Bone marrow (tissue), 2 donors: ENCODE results near the gene ELOF1.
"Not testable (repeated sequence)": the region's sequence is repeated elsewhere in the genome, so short reads cannot be mapped to it uniquely, and the experiment has no call there.

Experiments used
- DNase-seq, 2 donors: peaks; one replicate each; lab custom pipeline; 2025; lab: John Stamatoyannopoulos, UW

Gene ELOF1

DNA sequence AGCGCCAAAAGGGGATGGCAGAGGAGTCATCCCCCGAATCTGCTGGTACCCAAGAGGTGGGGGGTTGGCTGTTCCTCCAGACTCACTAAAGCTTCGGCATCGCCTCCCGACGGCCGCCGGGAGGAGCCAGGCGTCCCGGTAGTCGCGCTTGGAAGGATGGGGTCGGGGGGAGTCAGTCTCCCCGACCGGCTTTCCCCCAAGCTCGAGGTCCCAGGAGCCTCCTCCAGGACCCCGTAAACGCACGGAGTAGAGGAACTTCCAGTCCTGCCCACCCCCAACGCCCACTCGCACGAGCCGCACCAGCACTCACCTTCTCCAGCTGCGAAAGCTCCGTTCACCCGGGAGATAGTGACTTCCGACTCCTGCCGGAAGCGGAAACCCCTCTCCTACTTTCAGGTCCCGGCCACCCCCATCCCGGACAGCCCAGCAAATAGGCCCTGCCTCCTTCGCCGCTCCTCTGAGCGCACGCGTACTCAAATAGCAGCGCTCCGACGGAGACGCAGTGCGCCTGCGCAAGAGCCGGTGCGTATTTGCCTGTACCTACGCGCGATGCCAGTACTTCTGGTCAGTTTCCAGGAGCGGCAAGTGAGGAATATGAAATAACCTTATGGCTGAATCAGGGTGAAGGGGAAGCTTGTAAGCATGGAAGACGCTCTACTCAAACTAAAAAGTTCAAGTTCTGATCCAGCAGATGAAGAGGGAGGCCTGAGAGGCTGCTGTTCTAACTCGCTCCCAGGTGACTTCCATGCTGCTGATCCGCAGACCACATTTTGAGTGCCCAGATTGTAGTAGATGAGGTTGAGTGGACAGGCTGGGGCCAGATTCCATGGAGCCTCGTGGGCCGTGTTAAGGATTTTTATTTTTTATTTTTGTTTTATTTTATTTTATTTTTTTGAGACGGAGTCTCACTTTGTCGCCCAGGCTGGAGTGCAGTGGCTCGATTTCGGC is at the start of gene ELOF1:
TSS of gene ELOF1 (minus strand) at position 350 of the 948 bp plus-strand sequence. CDS start 4,883 bp downstream, outside the sequence.
- peak; percentile 81 to 95 for DNase-seq

DNA sequence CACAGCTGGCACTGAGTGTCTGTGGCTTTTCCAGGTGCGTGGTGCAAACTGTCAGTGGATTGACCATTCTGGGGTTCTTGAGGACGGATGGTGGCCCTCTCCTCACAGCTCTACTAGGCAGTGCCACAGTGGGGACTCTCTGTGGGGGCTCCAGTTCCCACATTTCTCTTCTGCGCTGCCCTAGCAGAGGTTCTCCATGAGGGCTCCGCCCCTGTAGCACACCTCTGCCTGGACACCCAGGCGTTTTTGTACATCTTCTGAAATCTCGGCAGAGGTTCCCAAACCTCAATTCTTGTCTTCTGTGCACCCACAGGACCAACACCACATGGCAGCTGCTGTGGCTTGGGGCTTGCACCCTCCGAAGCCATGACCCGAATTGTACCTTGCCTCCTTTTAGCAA is 47.5 kb upstream of the ELOF1 start:
- DNase-seq, result no peak

DNA sequence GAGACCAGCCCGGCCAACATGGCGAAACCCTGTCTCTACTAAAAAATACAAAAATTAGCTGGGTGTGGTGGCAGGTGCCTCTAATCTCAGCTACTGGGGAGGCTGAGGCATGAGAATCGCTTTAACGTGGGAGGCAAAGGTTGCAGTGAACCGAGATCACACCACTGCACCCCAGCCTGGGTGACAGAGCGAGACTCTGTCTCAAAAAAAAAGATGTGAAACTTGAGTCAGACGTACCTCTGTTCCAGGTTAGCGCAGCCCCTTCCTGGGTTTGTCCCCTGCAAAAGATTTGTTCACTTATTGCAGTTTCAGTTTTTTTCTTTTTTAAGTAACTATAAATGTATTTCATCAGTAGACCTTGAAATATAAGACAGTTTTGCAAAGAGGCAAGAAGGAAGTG is 40.7 kb upstream of the ELOF1 start:
- not testable (repeated sequence) for DNase-seq

DNA sequence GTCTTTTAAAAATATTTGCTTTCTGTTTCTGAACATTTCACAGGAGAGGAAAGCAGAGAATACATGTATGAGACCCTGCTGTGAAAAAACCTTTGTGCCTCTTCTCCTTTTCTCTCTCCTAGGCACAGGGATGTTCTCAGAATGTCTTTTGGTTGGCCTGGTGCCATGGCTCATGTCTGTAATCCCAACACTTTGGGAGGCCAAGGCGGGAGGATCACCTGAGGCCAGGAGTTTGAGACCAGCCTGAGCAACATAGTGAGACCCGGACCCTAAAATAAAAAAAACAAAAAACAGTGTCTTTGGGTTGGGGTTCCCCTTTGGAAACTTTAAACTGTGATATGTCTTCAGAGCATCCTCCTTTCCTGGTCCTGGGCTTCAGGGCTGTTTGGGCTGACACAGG is 39.7 kb upstream of the ELOF1 start:
- no peak for DNase-seq

DNA sequence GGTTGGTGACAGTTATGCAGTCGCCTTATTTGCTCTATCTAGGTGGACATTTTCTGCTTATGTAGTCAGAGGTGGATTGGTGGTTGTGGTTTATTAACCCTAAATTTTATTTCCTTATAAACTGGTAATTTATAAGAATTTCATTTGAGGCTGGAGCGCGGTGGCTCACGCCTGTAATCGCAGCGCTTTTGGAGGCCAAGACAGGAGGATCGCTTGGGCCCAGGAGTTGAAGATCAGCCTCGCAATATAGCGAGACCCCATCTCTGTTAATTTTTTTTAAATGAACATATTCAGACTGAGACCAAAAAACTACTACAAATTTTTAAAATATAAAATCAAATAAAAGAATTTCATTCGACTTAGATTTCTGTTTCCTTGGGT is 39.1 kb upstream of the ELOF1 start:
- DNase-seq, result no peak

DNA sequence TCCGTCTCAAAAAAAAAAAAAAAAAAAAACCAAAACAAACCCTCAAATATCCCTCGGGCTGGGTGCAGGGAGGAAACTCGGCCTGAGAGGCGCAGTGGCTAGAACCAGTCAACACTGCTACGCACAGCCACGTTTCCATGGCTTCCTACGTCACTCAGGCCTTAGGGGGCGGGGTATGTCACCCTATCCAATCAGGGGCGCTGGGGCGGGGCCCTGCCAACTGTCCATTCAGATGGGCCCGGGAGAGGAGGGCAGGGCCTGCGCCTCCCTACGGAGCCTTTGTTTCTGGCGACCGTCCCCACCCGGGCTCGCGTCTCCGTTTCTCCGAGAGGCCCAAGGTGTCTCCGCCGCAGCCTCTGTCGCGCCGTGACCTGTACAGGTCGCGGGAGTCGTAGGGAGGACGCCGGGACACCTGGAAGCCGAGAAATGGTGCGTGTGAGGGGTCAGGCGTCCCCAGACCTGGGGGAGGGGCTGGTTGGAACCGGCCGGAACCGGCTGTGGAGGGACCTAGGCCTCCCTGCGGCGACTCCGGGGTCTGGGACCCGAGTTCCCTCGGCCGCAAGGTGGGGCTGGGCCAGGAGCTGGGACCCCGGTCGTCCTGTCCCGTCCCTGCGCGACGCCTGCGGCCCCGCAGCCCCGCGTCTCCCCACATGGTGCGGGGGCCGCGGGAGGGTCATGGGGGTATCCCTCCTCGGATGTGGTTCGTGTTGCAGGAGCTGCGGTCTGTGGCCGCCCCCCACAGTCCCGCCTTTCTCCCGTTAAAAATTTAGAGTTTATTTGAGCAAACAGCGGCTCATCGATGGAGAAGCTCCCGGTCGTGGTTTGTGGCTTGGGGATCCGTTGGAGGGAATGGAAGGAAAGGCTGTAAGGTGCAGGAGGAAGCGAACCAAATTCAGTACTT is 38.4 kb upstream of the ELOF1 start, which contains the start of gene ZNF627:
TSS of gene ZNF627 (plus strand) at position 282 of the 901 bp plus-strand sequence. CDS start at position 427, 145 bp downstream.
- DNase-seq, result peak; percentile 87 to 99

DNA sequence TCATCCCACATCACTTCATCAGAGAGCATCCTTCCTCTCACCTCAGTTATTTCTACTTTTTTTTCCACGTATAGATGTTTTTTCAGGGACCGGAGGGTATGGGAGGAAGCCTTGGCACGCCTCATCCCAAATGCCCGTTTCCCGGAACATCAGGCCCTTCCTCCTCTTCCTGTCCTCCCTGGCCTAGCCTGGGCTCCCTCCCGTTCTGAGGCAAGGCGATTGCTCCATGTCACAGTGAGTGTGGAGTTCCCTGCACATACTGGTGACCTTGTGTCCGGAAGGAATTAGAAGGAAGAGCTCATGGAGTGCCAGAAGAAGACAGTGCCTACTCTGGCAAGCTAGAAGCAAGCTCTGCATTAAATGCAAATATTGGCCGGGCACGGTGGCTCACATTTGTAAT is 37.1 kb upstream of the ELOF1 start:
- DNase-seq, result no peak

DNA sequence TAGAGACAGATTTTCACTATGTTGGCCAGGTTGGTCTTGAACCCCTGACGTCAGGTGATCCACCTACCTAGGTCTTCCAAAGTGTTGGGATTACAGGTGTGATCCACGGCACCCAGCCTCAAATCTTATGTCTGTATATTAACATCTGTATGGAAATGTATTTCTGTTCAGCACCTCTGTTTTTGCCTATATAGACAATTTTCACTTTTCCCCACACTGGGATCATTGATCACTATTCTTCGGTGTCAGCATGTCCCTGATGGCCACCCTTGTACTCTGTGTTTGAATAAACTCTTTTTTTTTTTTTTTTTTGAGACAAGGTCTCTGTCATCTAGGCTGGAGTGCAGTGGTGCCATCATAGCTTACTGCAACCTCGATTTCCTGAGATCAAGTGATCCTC is 35.1 kb upstream of the ELOF1 start:
- DNase-seq, result no peak

DNA sequence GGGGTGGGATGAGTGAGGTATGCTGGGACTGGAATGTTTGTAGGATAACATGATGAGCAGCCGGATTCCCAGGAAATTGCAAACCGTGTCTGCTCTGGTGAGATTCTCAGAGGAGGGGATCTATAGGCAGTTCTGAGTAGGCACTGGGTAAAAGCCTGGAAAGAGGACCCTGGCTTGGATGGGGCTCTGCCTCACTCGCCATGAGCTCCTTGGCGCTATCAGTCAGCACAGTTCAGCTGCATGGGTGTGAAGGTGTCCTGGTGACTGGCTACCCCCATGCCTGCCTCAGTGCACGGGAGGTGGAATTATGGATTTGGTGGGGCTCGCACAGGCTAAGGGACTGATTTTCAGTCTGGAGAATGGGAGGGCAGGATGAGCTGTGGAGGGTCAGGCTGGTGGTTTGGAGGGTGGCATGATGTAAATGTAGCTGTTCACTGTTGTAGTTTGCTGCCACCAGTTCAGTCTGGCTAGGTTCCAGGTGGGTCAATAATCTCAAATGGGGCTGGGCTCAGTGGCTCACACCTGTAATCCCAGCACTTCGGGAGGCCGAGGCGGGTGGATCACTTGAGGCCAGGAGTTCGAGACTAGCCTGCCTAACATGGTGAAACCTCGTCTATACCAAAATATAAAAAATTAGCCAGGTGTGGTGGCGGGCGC is 29.1 kb upstream of the ELOF1 start:
- DNase-seq, result no peak

DNA sequence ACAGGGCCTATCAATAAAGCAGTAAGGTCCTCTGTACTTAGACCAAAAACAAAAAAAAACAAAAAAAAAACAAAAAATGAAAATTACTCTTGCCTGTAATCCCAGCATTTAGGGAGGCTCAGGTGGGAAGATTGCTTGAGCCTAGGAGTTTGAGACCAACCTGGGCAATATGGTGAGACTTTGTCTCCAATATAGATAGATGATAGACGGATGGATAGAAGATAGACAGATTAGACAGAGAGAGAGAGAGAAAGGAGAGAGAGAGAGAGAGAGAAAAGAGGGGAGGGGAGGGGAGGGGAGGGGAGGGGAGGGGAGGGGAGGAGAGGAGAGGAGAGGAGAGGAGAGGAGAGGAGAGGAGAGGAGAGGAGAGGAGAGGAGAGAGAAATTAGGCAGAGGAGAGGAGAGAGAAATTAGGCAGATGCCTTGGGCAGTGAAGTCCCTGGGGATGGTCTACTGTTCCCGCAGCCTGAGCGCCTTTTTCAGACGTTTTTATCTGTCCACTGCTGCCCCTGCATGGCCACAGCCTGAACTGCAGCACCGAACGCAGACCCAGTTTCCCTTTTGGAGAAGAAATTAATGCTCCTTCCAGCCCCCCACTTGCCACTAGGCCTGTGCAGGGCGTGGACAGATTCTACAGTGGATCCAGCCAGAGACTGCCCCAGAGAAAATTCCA is 28.4 kb upstream of the ELOF1 start:
- peak; percentile 51 to 83 for DNase-seq

DNA sequence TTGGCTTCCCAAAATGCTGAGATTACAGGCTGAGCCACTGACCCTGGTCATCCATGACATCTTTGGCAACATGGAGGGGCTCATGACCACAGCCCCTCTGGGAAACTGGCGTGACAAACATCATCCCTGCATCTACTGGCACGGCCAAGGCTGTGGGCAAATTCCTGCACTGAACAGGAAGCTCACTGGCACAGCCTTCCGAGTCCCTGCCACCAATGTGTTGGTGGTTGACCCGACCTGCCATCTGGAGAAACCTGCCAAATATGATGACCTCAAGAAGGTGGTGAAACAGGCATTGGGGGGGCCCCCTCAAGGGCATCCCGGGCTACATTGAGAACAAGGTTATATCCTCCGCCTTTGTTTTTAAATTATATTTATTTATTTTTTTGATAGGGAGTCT is 27.3 kb upstream of the ELOF1 start:
- no peak for DNase-seq

DNA sequence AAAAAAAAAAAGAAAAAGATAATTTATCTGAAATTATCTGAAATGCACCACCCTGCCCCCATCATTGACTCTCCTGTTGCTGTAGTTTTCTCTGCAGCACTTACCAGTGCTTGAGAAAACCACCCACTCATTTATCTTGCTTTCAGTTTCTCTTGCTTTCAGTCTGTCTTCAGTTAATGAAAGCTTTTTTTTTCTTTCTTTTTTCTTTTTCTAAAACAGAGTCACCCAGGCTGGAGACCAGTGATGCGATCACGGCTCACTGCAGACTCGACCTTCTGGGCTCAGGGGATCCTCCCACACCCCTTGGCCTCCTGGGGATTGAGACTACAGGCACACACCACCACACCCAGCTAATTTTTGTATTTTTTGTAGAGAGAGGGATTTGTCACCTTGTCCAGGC is 22.7 kb upstream of the ELOF1 start:
- peak in 1 of 2 donors; percentile 59 for DNase-seq

DNA sequence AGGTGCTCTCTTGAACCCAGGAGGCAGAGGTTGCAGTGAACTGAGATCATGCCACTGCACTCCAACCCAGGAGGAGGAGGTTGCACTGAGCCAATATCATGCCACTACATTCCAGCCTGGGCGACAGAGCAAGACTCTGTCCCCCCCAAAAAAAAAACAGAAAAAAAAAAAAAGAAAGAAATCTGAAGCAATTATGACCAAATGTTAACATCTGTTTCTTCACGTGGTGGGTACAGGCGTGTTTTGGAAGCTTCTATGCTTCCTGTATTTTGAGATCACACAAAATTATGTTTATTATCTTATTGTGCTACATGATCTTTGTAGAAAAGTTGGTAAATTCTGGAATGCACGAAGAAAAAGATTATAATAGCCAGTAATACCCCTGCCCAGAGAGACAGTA is 21.1 kb upstream of the ELOF1 start:
- no peak for DNase-seq

DNA sequence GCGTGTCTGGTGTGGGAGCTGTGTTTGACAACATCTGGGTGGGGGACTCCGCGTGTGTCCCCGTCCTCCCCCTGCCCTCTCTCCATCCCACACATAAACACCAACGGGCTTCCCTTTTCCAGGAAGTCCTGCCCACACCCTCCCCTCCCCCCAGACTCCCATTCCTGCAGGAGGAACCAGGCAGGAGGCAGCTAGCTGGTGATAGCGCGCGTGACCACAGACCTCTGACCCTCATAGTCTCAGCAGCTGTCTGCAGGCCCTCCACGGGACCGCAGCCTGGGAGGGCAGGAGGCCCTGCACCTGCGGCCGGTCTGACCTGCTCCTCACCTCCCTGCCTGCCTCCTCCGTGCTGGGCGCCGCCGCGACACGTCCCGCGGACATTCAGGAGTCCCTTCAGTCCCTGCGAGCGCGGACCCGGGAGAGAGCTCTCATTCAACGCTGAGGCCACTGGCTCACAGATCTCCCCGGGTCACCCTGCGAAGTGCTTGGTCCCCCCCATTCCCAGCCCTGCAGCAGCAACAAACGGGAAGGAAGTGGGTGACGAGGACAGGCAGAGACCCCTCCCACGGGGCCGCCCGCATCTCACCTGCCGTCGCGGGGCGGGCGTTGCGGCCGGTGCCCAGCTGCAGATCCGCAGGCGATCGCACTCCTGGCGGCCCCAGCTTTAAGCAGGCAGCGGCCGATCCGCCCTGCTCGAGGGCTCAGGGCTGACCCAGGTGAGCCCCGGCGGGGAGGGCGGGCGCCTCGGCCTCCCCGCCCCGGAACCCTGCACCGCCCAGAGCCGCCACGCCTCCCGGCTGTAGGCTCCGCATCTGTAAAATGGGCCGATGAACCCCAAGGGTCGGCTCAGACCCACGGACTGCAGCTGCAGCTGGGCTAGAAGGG is 19.5 kb upstream of the ELOF1 start:
- no peak for DNase-seq

DNA sequence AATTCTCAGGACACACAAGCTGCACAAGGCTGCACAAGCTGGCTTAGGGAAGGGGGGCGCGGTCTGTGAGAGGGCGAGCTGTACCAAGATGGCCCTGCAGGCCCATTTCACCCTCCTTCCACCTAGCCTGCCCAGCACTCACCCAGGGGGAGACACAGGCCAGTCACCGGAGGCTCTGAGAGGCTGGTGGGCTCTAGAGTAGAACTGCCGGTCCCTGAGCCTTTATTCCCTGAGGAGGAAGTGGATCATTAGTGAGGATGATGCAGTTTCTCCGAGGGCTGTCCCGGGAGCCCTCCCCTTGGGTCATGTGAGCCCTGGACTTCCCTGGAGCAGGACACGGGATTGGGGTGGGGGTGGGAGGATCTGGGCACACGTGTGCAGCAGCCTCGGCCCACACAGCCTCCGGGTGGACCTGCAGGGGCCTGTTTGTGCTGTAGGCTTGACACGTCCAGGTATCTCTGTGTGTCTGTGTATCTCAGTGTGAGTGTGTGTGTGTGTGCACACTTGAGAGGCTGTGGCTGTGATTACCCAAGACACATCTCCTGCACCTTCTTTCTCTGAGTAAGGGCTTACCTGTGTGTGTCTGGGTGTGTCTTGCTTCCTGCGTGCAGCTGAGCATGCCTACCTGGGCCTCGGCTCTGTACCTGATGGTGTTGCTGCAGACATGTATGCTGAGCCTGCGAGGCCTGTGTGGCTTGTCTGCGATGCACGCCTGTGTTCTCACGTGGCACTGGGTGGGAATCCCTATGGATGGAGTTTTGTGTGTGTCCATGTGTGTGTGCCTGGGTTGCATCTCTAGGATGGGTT is 18.6 kb upstream of the ELOF1 start, which contains the start of gene ACP5:
TSS of gene ACP5 (minus strand) at position 195 of the 807 bp plus-strand sequence. CDS start 328 bp downstream, outside the sequence.
- DNase-seq, result no peak

DNA sequence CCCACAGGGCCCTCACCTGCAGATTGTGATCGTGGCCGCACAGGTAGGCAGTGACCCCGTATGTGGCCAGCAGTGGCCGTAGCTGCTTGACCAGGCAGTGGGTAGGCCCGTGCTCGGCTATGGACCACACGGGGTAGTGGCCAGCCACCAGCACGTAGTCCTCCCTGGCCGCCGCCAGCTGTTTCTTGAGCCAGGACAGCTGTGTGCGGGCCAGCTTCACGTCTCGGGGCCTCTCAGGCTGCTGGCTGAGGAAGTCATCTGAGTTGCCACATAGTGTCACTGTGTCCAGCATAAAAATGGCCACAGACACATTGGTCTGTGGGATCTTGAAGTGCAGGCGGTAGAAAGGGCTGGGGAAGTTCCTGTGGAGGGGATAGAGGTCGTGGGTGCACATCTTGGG is 17.2 kb upstream of the ELOF1 start:
- no peak for DNase-seq

DNA sequence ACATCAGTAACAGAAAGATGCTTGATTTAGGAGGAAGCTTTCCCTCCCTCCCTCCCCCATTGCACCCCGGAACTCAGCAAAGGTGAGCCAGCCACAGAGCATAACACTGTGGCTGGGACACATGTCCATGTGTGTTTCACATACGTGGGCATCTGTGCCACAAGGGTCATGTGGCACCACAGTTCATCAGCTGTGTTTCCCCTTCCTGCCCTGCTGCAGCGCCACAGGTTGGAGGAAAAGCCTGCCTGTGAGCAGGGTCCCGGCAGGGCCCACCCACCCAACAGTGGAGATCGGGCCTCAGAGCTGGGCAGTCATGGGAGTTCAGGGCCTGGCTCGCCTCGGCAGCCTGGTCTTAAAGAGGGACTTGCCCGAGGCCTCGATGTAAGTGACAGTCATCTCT is 15.7 kb upstream of the ELOF1 start:
- no peak for DNase-seq

DNA sequence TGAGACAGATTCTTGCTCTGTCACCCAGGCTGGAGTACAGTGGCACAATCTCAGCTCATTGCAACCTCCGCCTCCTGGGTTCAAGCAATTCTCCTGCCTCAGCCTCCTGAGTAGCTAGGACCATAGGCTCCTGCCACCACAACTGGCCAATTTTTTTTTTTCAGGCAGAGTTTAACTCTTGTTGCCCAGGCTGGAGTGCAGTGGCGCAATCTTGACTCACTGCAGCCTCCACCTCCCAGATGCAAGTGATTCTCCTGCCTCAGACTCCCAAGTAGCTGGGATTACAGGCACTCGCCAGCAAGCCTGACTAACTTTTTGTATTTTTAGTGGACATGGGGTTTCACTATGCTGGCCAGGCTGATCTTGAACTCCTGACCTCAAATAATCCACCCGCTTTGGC is 14.7 kb upstream of the ELOF1 start:
- not testable (repeated sequence) for DNase-seq

DNA sequence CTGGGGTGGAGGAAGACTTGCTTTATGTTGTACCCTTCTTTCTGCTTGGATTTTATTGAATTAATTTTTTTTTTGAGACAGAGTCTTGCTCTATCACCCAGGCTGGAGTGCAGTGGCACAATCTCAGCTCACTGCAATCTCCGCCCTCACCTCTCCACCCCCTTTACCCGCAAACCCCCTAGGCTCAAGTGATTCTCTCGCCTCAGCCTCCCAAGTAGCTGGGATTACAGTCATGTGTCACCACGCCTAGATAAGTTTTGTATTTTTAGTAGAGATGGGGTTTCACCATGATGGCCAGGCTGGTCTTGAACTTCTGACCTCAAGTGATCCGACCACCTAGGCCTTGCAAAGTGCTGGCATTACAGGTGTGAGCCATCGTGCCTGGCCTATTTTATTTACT is 14.3 kb upstream of the ELOF1 start:
- not testable (repeated sequence) for DNase-seq
